HG03060 (cell line): ENCODE results near the gene DDX54.

Experiments
- ATAC-seq: cut with Tn5 transposase; IDR thresholded peaks from one replicate; pipeline ENCODE4 v1.9.1; 2021; ENCODE audit warnings: low read depth, moderate number of reproducible peaks; ENCODE audit not compliant: unreplicated experiment

The DDX54 gene, protein sequence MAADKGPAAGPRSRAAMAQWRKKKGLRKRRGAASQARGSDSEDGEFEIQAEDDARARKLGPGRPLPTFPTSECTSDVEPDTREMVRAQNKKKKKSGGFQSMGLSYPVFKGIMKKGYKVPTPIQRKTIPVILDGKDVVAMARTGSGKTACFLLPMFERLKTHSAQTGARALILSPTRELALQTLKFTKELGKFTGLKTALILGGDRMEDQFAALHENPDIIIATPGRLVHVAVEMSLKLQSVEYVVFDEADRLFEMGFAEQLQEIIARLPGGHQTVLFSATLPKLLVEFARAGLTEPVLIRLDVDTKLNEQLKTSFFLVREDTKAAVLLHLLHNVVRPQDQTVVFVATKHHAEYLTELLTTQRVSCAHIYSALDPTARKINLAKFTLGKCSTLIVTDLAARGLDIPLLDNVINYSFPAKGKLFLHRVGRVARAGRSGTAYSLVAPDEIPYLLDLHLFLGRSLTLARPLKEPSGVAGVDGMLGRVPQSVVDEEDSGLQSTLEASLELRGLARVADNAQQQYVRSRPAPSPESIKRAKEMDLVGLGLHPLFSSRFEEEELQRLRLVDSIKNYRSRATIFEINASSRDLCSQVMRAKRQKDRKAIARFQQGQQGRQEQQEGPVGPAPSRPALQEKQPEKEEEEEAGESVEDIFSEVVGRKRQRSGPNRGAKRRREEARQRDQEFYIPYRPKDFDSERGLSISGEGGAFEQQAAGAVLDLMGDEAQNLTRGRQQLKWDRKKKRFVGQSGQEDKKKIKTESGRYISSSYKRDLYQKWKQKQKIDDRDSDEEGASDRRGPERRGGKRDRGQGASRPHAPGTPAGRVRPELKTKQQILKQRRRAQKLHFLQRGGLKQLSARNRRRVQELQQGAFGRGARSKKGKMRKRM

DNA sequence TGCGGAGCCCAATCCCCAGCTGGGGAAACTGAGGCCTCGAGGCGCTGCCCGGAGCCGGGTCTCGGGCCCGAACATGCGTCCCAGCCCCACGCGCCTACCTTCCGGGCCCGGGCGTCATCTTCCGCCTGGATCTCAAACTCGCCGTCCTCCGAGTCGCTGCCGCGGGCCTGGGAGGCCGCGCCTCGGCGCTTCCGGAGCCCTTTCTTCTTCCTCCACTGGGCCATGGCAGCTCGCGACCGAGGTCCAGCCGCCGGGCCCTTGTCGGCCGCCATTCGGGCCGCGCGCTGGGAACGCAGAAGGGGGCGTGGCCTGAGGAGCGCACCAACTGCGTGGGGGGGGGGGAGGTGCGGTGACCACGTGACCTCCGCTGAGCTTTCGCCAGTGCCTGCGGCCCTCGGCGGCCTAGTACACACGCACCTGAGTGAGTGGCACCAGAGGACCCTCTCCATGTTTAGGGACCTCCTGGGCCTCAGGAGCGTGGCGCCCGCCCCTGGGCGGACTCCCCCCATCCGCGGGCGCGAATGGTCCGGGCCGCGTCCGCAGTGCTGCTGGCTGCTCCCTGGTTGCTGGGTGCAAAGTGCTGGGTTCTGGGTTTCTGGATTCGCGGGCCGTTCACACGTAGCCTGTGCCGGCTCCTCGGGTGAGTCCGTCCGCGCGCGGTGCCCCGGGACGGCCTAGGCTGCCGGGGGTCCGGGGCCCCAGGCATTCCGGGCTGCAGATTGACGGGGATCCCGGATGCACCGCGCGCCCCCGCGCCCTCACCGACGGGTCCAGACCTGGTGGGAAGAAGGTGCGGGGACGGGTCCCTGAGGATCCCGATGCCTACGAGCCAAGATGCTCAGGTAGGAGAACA is at the start of gene DDX54, which contains the start of gene RITA1:
Gene DDX54 (minus strand): TSS at position 299 of the 853 bp plus-strand sequence. CDS start 27 bp downstream, at position 272.
Gene RITA1 (plus strand): TSS at position 542 of the 853 bp plus-strand sequence. CDS start 1,026 bp downstream, outside the sequence.
- ATAC-seq, result no peak

DNA sequence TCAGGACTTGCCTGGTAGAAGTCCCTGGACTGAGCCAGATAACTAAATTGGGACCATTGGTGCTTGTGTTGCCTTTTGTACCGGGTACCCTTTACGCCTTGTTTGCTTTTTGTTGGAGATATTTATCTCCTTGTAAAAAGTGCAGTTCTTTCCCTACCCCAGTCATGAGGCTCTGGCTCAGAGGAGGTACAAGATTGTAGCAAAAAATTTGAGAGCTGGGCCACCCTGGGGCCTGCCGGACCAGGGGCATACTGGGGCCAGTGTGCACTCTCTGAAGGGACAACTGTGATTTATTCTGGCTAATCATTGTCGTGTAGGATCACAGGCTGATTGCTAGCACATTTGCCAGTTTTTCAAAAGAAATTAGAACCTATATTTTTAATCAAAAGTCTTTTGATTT is 49.2 kb upstream of the DDX54 start:
- ATAC-seq, result no peak

DNA sequence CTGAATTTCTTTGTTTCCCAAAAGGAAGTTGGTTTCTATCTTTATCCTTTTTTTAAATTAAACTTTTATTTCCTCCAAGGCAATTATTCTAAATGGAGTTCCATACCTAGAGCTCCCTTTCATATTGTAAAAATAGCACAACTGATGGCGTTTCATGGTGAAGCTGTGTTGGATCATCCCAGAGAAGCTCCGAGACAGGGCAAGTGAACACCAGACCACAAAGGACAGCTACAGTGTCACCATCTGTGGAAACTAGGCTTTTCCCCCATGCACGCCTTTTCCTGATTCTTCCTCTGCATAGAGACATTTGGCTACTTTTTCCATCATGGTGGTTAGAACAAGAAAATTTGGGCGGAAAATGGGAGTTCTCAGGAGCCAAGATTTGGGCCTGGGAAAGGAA is 48.7 kb upstream of the DDX54 start:
- ATAC-seq, result no peak

DNA sequence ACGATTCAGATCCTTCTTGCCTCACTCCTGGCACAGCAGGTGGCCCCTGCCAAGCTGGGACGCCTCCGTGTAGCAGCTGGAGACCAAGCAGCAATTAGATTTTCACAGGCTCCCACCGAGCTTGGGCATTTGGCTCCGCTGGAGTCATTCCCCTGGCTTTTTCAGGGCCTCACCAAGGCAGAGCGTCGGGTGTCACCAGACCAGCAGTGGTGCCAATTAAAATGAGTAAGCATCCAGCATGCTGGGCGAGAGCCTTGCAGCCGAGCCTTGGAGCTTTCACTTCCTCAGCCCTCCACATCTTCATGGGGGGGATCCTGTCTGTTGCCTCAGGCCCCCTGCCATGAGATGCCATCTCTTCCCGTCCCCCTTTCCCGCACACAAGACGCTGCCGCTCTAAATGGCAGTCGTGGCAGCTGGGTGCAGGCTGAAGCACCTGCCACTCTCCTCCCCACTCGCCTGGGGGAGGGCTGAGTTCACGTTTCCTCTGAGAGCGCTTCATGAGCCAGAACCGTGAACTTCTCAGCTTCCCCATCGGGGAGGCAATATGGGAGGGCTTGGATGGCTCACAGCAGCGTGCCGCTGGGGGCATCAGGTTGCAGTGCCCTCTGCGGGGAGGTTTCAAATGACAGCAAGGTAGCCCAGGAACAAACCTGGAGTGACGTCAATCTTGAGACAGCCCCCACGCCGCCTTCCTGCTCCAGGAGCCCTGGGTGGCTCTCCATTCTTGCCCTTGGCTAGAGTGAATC is 47.7 kb upstream of the DDX54 start:
- peak; percentile 41 for ATAC-seq

DNA sequence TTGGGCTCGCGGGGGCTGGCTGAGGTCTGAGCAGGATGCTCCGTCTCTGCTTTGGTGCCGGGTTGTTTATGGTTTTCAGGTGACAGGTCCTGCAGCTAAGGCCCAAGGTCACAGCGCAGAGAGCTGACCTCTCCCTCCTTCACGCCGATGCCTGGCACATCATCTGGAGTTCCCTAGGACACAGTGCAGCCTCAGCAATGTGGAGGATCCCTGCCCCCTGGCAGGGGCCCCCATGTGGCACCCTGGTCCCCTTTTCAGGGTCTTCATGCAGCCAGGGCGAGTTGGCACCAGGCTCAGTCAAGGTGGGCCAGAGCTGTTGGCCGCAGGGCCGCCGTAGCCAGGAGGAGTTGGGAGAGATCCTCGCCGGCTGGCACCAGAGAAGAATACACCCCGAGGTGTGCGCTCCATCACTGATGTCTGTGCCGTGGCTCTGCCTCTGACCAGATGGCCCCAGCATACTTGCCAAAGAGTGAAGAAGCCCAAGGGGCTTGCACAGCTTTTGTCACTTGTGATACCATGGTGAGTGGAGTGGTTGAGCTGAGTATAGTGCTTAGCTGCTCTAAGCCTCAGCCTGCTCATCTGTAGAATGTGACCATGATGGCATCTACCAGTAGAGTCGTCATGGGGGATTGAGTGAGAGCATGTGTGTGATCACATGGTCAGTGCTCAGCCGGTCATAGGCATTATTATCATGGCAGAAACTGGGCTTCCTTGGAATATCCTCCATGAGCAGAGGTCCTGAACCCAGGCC is 47.0 kb upstream of the DDX54 start:
- no peak for ATAC-seq

DNA sequence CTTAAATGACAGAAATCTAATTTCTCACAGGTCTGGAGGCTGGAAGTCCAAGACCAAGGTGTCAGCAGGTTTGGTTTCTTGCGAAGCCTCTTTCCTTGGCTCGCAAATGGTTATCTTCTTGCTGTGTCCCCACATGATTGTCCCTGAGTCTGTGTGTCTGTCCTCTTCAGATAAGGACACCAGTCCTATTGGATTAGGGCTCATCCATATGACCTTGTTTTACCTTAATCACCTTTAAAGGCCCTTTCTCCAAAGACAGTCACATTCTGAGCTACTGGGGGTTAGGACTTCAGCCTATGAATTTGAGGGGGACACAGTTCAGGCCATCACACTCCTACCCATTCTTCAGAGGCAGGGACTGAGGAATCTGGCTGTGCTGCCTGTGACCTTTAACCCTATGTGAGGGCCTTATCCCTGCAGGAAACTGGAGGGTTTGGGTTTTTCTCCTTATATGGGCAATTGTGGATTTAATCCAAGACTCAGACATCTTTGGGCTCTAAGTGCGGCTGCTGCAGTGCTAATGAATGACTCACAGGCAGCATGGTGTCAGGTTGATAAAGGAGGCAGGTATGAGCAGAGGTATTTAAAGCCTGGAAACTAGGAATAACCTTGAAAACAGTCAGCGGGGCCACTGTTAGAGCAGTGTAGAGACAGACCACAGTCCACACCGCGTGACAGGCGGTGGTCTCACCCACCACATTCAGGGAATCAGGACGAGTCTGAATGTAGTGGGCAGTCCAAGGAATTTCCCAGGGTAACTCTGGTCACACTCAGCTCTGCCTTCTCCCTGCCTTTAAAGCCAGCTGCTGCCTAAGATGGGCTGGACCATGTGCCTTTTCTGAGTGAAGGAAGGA is 46.2 kb upstream of the DDX54 start:
- no peak for ATAC-seq

DNA sequence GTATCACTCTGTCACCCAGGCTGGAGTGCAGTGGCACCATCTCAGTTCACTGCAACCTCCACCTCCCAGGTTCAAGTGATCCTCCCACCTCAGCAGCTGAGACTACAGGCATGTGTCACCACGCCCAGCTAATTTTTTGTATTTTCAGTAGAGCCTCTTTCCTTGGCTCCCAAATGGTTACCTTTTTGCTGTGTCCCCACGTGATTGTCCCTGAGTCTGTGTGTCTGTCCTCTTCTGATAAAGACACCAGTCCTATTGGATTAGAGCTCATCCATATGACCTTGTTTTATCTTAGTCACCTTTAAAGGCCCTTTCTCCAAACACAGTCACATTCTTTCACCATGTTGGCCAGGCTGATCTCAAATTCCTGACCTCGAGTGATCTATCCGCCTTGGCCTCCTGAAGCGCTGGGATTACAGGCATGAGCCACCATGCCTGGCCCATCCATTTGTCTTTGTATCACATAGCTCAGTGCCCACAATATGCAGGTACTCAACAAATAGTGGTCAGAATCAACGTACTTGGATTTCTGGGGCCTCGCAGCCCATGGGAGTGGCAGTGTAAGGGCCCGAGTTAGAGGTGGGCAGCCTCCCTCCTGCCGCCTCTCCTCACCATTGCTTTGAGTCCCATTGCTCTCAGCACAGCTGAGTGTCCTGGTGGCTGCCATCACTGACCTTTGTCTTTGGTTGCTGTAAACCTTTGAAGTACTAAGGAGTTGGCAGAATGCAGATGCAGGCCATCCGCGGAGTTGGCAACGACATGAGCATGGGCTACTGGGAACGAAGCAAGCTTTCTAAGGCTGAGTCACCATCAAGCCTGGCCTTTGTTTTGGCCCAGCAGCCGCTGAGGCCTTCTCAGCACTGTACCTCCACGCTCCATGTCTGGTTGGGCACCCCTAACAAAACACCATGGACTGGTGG is 45.3 kb upstream of the DDX54 start:
- no peak for ATAC-seq

DNA sequence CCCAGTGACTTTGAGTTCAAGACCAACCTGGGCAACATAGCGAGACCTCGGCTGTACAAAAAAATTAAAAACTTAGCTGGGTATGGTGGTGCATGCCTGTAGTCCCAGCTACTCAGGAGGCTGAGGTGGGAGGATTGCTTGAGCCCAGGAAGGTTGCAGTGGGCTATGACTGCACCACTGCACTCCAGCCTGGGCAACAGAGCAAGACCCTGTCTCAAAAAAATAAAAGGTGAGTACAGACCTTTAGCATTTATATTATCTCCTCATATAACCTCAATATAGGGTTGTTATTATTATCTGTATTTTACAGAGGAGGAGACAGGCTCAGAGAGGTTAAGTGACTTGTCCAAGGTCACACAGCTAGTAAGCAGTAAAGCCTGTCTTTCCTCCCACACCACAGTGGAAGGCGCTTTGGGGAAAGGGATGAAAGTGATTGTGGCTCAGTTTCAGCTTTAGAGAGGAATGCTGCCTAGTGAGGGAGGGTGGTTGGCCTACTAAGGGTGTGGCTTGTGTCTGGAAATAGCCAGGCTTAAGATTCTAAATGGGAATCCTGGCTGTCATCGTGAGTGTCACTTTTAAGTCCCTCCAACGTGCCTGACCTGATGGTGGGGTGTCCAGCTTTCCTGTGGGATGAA is 43.2 kb upstream of the DDX54 start:
- ATAC-seq, result no peak

DNA sequence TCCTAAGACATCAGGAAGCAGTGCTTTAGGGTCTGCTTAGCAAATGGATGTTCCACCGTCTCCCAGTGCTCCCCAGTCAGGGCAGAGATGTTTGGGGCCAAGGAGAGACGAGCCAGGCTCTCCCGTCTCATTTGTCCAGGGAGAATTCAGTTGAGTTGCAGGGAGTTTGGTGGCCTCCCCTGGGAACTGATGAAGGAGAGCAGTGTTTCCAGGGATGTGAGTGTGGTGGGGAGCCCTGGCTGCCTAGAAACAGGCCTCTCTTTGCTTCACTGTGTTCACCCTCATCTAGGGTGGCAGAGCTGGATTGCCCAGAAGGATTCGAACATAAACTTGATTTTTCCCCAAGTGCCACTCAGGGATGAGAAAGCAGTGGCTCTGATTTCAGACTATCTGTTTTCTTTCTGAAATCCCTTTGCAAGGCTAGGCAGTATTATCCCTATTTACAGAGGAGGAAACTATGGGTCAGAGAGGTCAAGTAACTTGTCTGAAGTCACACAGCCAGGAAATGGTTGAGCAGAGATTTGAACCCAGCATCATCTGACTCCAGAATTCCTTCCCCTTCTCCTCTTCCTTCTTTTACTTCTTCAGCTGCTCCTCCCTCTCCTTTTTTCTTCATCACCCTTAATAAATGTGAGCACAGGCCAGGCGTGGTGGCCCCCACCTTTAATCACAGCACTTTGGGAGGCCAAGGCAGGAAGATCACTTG is 42.6 kb upstream of the DDX54 start:
- ATAC-seq, result no peak

DNA sequence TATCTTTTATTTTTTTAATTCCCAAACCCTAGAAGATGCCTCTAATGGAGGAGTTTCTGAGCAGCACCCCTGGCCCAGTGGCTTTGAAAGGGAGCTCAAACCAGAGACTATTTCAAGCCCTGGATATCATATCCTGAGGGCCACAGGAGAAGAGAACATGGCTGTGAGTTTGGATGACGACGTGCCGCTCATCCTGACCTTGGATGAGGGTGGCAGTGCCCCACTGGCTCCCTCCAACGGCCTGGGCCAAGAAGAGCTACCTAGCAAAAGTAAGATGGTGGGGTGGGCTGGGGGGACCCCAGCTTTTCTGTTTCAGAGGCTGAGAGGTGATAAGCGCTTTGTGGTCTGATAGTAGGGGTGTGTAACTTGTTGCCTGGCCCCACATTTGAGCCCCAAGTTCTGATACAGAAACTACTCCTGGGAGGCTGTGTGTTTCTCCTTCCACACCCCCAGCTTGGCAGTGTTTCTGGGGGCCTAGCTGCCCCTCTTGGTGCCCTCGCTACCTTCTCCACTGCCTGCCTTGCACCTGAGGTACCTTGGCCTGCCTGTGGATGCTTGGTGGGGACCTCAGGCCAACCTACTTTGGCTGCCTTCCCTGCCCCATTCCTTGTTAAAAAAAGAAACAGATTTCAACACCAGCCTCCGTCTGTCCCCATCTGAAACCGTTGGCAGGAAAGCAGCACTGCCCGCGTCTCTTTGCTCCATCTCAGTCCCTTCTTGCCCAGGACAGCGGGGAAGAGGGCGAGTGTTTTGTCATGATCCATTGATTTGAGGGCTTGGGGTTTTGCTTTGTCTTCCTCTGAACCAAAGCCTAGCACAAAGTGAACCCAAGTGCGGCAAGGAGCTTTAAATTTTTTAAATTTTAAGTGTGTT is 41.7 kb upstream of the DDX54 start:
- no peak for ATAC-seq

DNA sequence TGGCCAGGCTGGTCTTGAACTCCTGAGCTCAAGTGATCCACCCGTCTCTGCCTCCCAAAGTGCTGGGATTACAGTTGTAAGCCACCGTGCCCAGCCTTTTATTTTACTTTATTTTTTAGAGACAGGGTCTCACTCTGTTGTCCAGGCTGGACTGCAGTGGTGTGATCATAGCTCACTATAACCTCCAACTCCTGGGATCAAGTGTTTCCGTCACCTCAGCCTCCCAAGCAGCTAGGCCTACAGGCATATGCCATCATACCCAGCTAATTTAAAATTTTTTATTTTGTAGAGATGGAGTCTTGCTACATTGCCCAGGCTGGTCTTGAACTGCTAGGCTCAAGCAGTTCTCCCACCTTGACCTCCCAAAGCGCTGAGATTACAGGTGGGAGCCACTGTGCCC is 39.7 kb upstream of the DDX54 start:
- ATAC-seq, result no peak

DNA sequence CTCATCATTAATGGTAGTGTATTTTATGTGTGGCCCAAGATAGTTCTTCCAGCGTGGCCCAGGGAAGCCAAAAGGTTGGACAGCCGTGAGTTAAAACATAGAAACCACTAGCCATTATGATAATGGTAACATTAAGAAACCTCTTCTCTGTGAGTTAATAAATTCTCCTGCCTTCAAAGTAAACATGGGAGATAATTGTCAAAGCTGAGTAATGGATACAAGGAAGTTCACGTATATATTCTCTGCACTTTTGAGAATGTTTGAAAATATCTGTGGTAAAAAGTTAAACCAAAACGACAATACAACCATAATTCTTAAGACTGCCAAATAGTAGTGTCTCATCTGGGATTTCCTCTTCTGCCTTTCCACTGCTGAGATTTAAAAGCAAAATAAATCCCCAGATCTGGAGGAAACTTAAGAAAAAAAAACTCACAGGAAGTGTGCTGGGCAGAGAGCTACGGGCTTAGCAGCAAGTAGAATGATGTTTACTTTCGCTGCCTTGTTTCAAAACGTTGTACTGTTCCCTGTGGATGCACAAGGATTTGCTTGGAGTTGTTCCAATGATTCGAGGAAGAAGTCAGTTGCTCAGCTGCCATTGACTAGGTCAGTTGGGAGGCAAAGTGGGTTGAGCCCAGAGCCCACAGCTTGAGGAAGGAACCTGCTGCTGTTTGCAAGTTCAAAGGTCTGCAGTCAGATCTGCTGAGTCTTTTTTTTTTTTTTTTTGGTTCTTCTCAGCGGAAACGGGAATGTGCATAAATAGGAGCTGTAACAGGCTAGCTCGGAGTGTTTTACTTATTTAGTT is 37.7 kb upstream of the DDX54 start:
- ATAC-seq, result no peak

DNA sequence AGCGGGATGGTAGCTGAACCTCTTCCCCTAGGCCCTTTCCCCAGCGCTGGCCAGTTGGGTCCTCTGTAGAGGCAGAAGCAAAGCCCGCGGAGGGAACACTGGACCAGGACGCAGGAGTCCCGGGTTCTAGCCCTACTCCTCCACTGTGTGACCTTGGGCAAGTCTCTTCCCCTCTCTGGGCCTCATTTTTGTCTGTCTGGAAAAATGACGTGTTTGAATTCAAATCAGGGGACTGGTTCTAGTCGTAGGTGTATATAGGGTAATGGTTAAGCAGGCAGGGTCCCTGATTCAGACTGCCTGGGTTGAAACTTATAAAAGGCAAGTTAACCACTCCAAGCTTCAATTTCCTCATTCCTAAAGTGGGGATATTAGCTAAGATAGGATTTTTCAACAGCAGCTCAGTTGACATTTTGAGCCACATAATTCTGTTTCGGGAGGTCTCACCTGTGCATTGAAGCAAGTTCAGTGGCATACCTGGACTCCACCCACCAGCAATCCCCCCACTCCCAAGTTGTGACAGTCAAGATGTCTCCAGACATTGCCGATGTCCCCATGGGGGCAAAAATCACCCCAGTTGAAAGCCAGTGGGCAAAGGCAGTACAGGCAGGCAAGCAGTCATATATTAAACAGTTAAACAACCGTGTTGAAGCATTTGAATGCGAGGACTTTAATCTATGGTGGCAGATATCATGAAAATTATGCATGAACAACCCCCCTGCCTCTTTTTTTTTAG is 36.9 kb upstream of the DDX54 start:
- ATAC-seq, result no peak
